Stimulated activated effector memory CD8-positive, alpha-beta T cell treated with anti-CD3 and anti-CD28 coated beads, Interleukin-12 subunit alpha, Interleukin-12 subunit beta, amount 100 ng/mL, for 72 hours (primary cell): ENCODE results near the gene CD8A.
A peak's percentile ranks its signal among the peaks of the same experiment; 100 is the strongest.

Experiments used
- ATAC-seq: fragments of 150-1000 bp; cut with Tn5 transposase; 2 replicates; pipeline ENCODE4 v1.10.0; 2021
- DNase-seq, 2 donors: peaks; one replicate each; pipeline ENCODE4 v3.0.0; 2021 to 2022; ENCODE audit warnings: low spot score in 2 of 2
- H3K27ac Mint-ChIP-seq: one replicate; pipeline ENCODE4 v1.8.0; 2022; ENCODE audit warnings: mild to moderate bottlenecking, mixed read lengths
- H3K36me3 Mint-ChIP-seq: one replicate; pipeline ENCODE4 v1.8.0; 2022; ENCODE audit warnings: mild to moderate bottlenecking, mixed read lengths
- H3K4me1 Mint-ChIP-seq: one replicate; pipeline ENCODE4 v1.8.0; 2022; ENCODE audit warnings: mixed read lengths
- H3K4me3 Mint-ChIP-seq: one replicate; pipeline ENCODE4 v1.8.0; 2022; ENCODE audit warnings: mild to moderate bottlenecking, mixed read lengths
- H3K9me3 Mint-ChIP-seq: one replicate; pipeline ENCODE4 v1.8.0; 2022; ENCODE audit warnings: mixed read lengths

CD8A gene

DNA sequence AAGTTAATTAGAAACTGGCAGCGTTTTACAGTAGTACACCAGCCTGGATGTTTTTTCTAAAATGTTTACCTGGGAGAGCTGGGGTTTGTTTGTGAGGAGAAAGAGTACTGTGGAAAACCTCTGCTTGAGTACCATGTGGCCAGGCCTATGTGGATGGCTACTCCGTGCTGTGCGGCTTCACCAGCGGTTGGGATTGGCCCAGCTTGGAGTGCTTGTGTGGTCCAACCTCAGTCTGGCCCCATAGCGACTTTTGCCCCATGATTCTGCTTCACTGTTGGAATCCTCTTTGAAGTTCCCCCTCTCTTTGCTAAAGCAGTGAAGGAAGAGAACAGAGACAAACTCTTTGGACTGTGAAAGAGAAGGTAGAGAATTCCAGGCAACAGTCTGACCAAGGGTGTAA, 15.9 kb downstream of the CD8A start:
- H3K36me3 Mint-ChIP-seq = peaks cover 62% of the 10 kb centered on the region
- no peaks in the 10 kb centered on the region for H3K9me3 Mint-ChIP-seq
- H3K4me1 Mint-ChIP-seq = no peaks in the 10 kb centered on the region
- no peak overlapping the region for H3K4me3 Mint-ChIP-seq
- H3K27ac Mint-ChIP-seq = no peak overlapping the region
- DNase-seq (no peak), ATAC-seq (no peak)

DNA sequence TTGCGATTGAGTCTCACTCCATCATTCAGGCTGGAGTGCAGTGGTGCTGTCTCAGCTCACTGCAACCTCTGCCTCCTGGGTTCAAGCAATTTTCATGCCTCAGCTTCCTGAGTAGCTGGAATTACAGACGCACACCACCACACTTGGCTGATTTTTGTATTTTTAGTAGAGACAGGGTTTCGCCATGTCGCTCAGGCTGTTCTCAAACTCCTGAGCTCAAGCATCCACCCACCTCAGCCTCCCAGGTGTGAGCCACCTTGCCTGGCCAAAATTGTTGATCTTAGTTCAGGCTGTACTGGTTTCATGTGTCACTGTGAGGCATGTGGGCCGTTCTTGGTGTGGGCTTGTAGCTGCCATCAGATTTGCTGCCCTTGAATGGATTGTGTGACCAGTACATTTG, 18.1 kb downstream of the CD8A start:
- DNase-seq (no peak), ATAC-seq (no peak)
- peak overlapping the region; percentile 48 for H3K27ac Mint-ChIP-seq
- H3K4me3 Mint-ChIP-seq = no peak overlapping the region
- H3K36me3 Mint-ChIP-seq = peaks cover 84% of the 10 kb centered on the region
- no peaks in the 10 kb centered on the region for H3K4me1 Mint-ChIP-seq
- H3K9me3 Mint-ChIP-seq = no peaks in the 10 kb centered on the region

DNA sequence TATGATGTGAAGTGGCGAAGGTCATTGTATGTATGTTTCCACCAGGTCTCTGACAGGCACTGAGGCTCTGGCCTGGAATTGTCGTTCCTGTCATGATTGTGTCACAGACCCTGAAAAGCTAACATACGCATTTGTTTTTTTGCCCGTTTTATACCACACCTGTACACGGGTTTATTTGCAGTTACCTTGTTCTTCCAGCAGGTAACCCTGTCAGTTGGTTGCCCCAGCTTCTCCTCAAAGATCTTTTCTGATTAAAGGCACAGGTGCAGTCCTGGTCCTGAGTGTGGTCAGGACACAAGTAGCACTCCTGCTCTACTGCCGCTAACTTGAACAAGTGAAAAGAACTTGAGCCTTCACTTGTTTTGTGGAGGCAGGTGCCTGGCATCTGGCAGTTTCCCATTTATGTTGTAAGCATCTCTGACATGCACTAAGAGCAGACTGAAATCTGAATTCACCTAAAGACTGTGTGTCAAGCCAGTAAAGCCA, 19.9 kb downstream of the CD8A start:
- H3K4me3 Mint-ChIP-seq = no peak overlapping the region
- H3K27ac Mint-ChIP-seq = no peak overlapping the region
- ATAC-seq (no peak), DNase-seq (no peak)
- H3K9me3 Mint-ChIP-seq = no peaks in the 10 kb centered on the region
- no peaks in the 10 kb centered on the region for H3K4me1 Mint-ChIP-seq
- peaks cover 100% of the 10 kb centered on the region for H3K36me3 Mint-ChIP-seq

DNA sequence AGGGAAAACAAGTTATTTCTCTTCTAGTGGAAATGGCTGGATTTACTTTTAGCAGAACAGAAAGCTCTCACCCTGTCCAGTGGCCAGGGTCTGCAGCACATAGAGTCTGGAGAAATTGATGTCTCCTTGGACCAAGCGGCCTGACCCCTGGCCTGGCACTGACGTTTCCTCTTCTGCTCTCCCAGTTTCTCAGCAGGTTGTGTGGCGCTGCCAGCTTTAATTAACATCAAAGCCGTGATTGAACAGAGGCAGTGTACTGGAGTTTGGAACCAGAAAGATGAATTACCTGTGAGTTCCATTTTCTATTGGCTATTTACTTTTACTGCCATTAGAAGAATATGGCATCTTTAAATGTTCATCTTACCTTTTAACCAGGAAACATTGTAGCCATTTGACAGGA, 20.9 kb downstream of the CD8A start:
- Mint-ChIP-seq H3K4me3 (no peak overlapping the region), H3K27ac (no peak overlapping the region), H3K36me3 (peaks cover 96% of the 10 kb centered on the region), H3K4me1 (peaks cover 2% of the 10 kb centered on the region), H3K9me3 (no peaks in the 10 kb centered on the region)
- no peak for DNase-seq
- no peak for ATAC-seq

GRCh38 chr2:86768189-86768949, 22.3 kb downstream of the CD8A start:
- DNase-seq (no peak), ATAC-seq (no peak)
- H3K9me3 Mint-ChIP-seq = no peaks in the 10 kb centered on the region
- peaks cover 81% of the 10 kb centered on the region for H3K36me3 Mint-ChIP-seq
- H3K4me1 Mint-ChIP-seq = peaks cover 9% of the 10 kb centered on the region
- H3K27ac Mint-ChIP-seq = peak overlapping the region; percentile 54
- no peak overlapping the region for H3K4me3 Mint-ChIP-seq

GRCh38 chr2:86765310-86765695, 25.4 kb downstream of the CD8A start:
- DNase-seq = no peak
- Mint-ChIP-seq H3K36me3 (peaks cover 61% of the 10 kb centered on the region), H3K9me3 (no peaks in the 10 kb centered on the region), H3K4me3 (no peak overlapping the region), H3K27ac (no peak overlapping the region), H3K4me1 (peaks cover 20% of the 10 kb centered on the region)
- ATAC-seq = no peak

- Mint-ChIP-seq H3K36me3 (peaks cover 61% of the 10 kb centered on the region), H3K4me3 (no peak overlapping the region), H3K4me1 (peaks cover 23% of the 10 kb centered on the region), H3K9me3 (no peaks in the 10 kb centered on the region), H3K27ac (peak overlapping the region; percentile 32)
- ATAC-seq (peak; percentile 88), DNase-seq (peak; percentile 31 to 71)
These were observed 25.9 kb downstream of the CD8A start for GRCh38 chr2:86764661-86765309.

DNA sequence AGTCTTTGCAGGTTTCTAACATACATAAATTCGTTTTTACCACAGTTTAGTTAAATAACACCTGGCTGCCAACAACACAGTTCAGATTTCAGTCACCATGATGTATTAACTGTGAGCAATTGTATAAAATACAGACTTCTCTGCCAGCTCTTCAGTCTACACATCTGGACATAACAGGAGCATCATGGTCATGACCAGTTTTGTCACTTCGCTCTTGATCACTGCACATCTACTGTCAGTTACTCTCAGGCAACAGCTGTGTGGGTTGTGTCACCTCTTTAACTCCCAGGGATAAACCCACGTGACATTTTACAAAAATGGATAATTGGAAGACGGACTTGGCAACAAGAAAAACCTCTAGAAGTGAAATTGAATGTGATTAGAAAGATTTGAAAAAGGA, 30.3 kb downstream of the CD8A start:
- peak; percentile 51 for ATAC-seq
- H3K9me3 Mint-ChIP-seq = no peaks in the 10 kb centered on the region
- no peak overlapping the region for H3K4me3 Mint-ChIP-seq
- H3K27ac Mint-ChIP-seq = peak overlapping the region; percentile 55
- H3K36me3 Mint-ChIP-seq = peaks cover 46% of the 10 kb centered on the region
- H3K4me1 Mint-ChIP-seq = peaks cover 29% of the 10 kb centered on the region
- no peak for DNase-seq

- no peak for DNase-seq
- peaks cover 64% of the 10 kb centered on the region for H3K36me3 Mint-ChIP-seq
- no peak for ATAC-seq
- H3K9me3 Mint-ChIP-seq = no peaks in the 10 kb centered on the region
- peak overlapping the region; percentile 45 for H3K27ac Mint-ChIP-seq
- peaks cover 20% of the 10 kb centered on the region for H3K4me1 Mint-ChIP-seq
- H3K4me3 Mint-ChIP-seq = no peak overlapping the region
These were observed 32.3 kb downstream of the CD8A start for GRCh38 chr2:86758405-86758804.

- Mint-ChIP-seq H3K4me3 (no peak overlapping the region), H3K36me3 (peaks cover 89% of the 10 kb centered on the region), H3K27ac (no peak overlapping the region), H3K4me1 (peaks cover 25% of the 10 kb centered on the region), H3K9me3 (peaks cover 3% of the 10 kb centered on the region)
- ATAC-seq (no peak), DNase-seq (no peak)
These were observed 37.1 kb downstream of the CD8A start for GRCh38 chr2:86753606-86754005.

DNA sequence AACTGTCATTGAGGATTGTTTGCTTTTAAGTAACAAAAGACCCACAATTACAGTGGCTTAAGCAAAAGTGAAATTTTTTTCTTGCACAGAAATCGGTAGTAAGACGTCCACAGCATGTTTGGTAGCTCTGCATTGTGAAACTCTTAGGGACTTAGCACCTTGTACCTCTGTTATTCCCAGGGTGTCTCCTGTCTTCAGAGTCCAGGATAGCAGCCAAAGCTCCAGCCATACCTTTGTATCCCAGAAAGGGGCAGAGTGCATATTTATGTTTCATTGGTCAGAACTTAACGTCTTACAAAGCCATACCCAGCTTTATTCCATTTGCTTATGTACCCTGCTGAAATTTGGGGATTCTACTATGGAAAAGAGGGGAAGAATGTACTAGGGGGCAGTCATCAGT, 37.8 kb downstream of the CD8A start:
- Mint-ChIP-seq H3K9me3 (peaks cover 3% of the 10 kb centered on the region), H3K27ac (no peak overlapping the region)

DNA sequence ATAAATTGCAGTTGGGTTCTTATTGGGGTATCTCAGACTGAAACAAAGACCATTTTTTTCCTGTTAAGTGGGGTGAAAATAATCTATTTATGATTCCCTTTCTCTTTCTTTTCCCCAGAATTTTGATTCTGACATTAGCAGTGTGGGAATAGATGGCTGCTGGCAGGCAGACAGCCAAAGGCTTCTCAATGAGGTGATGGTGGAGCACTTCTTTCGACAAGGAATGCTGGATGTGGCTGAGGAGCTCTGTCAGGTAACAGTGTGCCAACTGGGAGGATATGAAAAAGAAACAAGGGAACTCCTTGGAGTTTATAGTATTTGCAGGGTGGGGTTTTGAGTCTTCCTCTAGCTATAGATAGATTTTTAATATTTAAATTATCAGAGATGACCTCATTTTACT, 38.9 kb downstream of the CD8A start:
- peaks cover 82% of the 10 kb centered on the region for H3K36me3 Mint-ChIP-seq
- H3K27ac Mint-ChIP-seq = no peak overlapping the region
- H3K4me1 Mint-ChIP-seq = peaks cover 32% of the 10 kb centered on the region

More for the DNA sequence above, 37.8 kb downstream of the CD8A start:
- Mint-ChIP-seq H3K4me3 (no peak overlapping the region), H3K4me1 (peaks cover 21% of the 10 kb centered on the region), H3K36me3 (peaks cover 87% of the 10 kb centered on the region)
- ATAC-seq (no peak), DNase-seq (no peak)

GRCh38 chr2:86750240-86750839, 40.4 kb downstream of the CD8A start:
- Mint-ChIP-seq H3K4me1 (peaks cover 40% of the 10 kb centered on the region), H3K27ac (no peak overlapping the region), H3K4me3 (no peak overlapping the region), H3K9me3 (peaks cover 3% of the 10 kb centered on the region), H3K36me3 (peaks cover 67% of the 10 kb centered on the region)
- ATAC-seq = no peak
- no peak for DNase-seq

More for the DNA sequence above, 38.9 kb downstream of the CD8A start:
- H3K9me3 Mint-ChIP-seq = peaks cover 3% of the 10 kb centered on the region
- no peak for ATAC-seq
- no peak for DNase-seq
- H3K4me3 Mint-ChIP-seq = no peak overlapping the region

- H3K27ac Mint-ChIP-seq = peak overlapping the region; percentile 3
- H3K9me3 Mint-ChIP-seq = peaks cover 3% of the 10 kb centered on the region
- peaks cover 63% of the 10 kb centered on the region for H3K36me3 Mint-ChIP-seq
- peaks cover 45% of the 10 kb centered on the region for H3K4me1 Mint-ChIP-seq
- ATAC-seq = peak; percentile 83
- DNase-seq = no peak
- H3K4me3 Mint-ChIP-seq = no peak overlapping the region
These were observed 42.7 kb downstream of the CD8A start for GRCh38 chr2:86747711-86748639.

- Mint-ChIP-seq H3K36me3 (peaks cover 60% of the 10 kb centered on the region), H3K4me3 (no peak overlapping the region), H3K27ac (peak overlapping the region; percentile 3), H3K4me1 (peaks cover 54% of the 10 kb centered on the region), H3K9me3 (peaks cover 3% of the 10 kb centered on the region)
- no peak for DNase-seq
- no peak for ATAC-seq
These were observed 43.8 kb downstream of the CD8A start for GRCh38 chr2:86746939-86747338.
